Activated CD4-positive, alpha-beta T cell treated with anti-CD3 and anti-CD28 coated beads, Interleukin-2, amount 50 U/mL, for 1 hour (primary cell): ENCODE data around the gene TRIM14.
"Not testable (repeated sequence)": the region's sequence is repeated elsewhere in the genome, so short reads cannot be mapped to it uniquely, and the experiment has no call there.

Experiments
- DNase-seq: peaks from one replicate; pipeline ENCODE4 v3.0.0-alpha.2; 2020

The TRIM14 gene

GRCh38 chr9:98043915-98044314 lies 75.1 kb downstream of the TRIM14 start:
- DNase-seq: no peak

GRCh38 chr9:98040212-98040611 lies 78.8 kb downstream of the TRIM14 start:
- DNase-seq: no peak

- DNase-seq: no peak
Measured at GRCh38 chr9:98039607-98040017, 79.4 kb downstream of the TRIM14 start.

- no peak for DNase-seq
Measured at GRCh38 chr9:98038958-98039357, 80.1 kb downstream of the TRIM14 start.

- DNase-seq: no peak
Measured at GRCh38 chr9:98037357-98037756, 81.7 kb downstream of the TRIM14 start.

- DNase-seq: peak; percentile 94
Measured at GRCh38 chr9:98034593-98035546, 84.2 kb downstream of the TRIM14 start.

- no peak for DNase-seq
Measured at GRCh38 chr9:98031935-98032334, 87.1 kb downstream of the TRIM14 start.

GRCh38 chr9:98031169-98031568 lies 87.9 kb downstream of the TRIM14 start:
- DNase-seq: no peak

GRCh38 chr9:98024702-98025101 lies 94.3 kb downstream of the TRIM14 start:
- no peak for DNase-seq

GRCh38 chr9:98022447-98022846 lies 96.6 kb downstream of the TRIM14 start:
- DNase-seq: no peak

- DNase-seq: no peak
Measured at GRCh38 chr9:98021306-98022040, 97.5 kb downstream of the TRIM14 start.

GRCh38 chr9:98020476-98021145 lies 98.4 kb downstream of the TRIM14 start:
- no peak for DNase-seq

- DNase-seq: not testable (repeated sequence)
Measured at GRCh38 chr9:98019869-98020268, 99.2 kb downstream of the TRIM14 start.
